PC-9 (cell line): ENCODE data around the gene NFATC1. TPM values are rescaled to one million over a fixed set of nuclear protein-coding genes. Genes with fewer than 3 reads are reported as not detected.

Experiments used
- BruUV-seq: library from RNA; stranded (reverse); fragments of 400-500 nt; replicated peaks from 2 replicates; lab custom pipeline; 2021; lab: Mats Ljungman, UMichigan
- CTCF ChIA-PET: fragments of 300-600 bp; sonication (Branson Sonifier 250); formaldehyde crosslinking; loops from one replicate; lab custom pipeline; 2022; ENCODE audit warnings: antibody characterized with exemption; lab: Charles Lee
- POLR2A ChIA-PET: fragments of 300-600 bp; sonication (Branson Sonifier 250); formaldehyde crosslinking; loops from one replicate; lab custom pipeline; 2022; ENCODE audit warnings: antibody characterized with exemption; ENCODE audit not compliant: unreplicated experiment; lab: Charles Lee
- DNase-seq, 2 experiments: peaks; one replicate each; pipeline versions ENCODE4 v3.0.0 to v3.0.0-alpha.2; 2015 to 2022; ENCODE audit warnings: mixed read lengths in 1 of 2
- H2AFZ ChIP-seq: fragments of 200-600 bp; sonication (generic); 2 replicates; pipeline ENCODE4 v1.8.1; 2017; ENCODE audit warnings: antibody characterized with exemption
- H3F3A ChIP-seq: fragments of 200-600 bp; sonication (generic); 2 replicates; pipeline ENCODE4 v1.8.1; 2017; ENCODE audit warnings: antibody characterized with exemption, mild to moderate bottlenecking, low read depth; ENCODE audit not compliant: insufficient read depth
- H3K27ac ChIP-seq: fragments of 200-600 bp; sonication (generic); 2 replicates; pipeline ENCODE4 v1.6.1; 2016; ENCODE audit warnings: mixed run types
- H3K27me3 ChIP-seq: fragments of 200-600 bp; sonication (generic); 2 replicates; pipeline ENCODE4 v1.6.1; 2016; ENCODE audit warnings: low read depth, mixed run types; ENCODE audit not compliant: insufficient read depth
- H3K36me3 ChIP-seq: fragments of 200-600 bp; sonication (generic); 2 replicates; pipeline ENCODE4 v1.6.1; 2016; ENCODE audit warnings: low read depth, mixed run types
- H3K4me1 ChIP-seq: fragments of 200-600 bp; sonication (generic); replicated peaks from 2 replicates; pipeline ENCODE4 v1.6.1; 2016; ENCODE audit warnings: mixed run types; ENCODE audit not compliant: insufficient read depth
- H3K4me2 ChIP-seq: fragments of 200-600 bp; sonication (generic); 2 replicates; pipeline ENCODE4 v1.6.1; 2017; ENCODE audit warnings: mixed run types
- H3K4me3 ChIP-seq: fragments of 200-600 bp; sonication (generic); 2 replicates; pipeline ENCODE4 v1.6.1; 2016; ENCODE audit warnings: mixed run types
- H3K79me2 ChIP-seq: fragments of 200-600 bp; sonication (generic); 2 replicates; pipeline ENCODE4 v1.6.1; 2017; ENCODE audit warnings: low read depth, mixed run types
- H3K9me2 ChIP-seq: fragments of 200-600 bp; sonication (generic); 2 replicates; pipeline ENCODE4 v1.8.1; 2017; ENCODE audit warnings: mild to moderate bottlenecking; ENCODE audit not compliant: insufficient read depth
- H3K9me3 ChIP-seq: fragments of 200-600 bp; sonication (generic); 2 replicates; pipeline ENCODE4 v1.8.1; 2016; ENCODE audit warnings: low read depth; ENCODE audit not compliant: insufficient read depth
- H4K20me1 ChIP-seq: fragments of 200-600 bp; sonication (generic); 2 replicates; pipeline ENCODE4 v1.8.1; 2017; ENCODE audit not compliant: insufficient read depth
- EZH2 ChIP-seq: fragments of 200-600 bp; sonication (generic); IDR thresholded peaks from 2 replicates; pipeline ENCODE4 v1.8.0; 2017; ENCODE audit warnings: antibody characterized with exemption, low read depth
- intact Hi-C: fragments of 100-400 bp; cut with micrococcal nuclease; formaldehyde crosslinking; loops from one replicate; pipeline ENCODE4 v1.10.0; 2022; ENCODE audit not compliant: unreplicated experiment
- total RNA-seq: library from RNA; stranded (reverse); gene quantifications from 2 replicates; pipeline ENCODE4 v1.2.3, GENCODE V29; 2021
- TF ChIP-seq, protein P1 (sequence below): fragments of 200-600 bp; sonication (generic); conservative IDR thresholded peaks from 2 replicates; pipeline ENCODE4 v1.6.1; 2017; ENCODE audit warnings: mixed run types, antibody characterized with exemption, mild to moderate bottlenecking, moderate library complexity

NFATC1 gene
- total RNA-seq, 1 experiment from 2014 or later = 2.6 TPM

DNA sequence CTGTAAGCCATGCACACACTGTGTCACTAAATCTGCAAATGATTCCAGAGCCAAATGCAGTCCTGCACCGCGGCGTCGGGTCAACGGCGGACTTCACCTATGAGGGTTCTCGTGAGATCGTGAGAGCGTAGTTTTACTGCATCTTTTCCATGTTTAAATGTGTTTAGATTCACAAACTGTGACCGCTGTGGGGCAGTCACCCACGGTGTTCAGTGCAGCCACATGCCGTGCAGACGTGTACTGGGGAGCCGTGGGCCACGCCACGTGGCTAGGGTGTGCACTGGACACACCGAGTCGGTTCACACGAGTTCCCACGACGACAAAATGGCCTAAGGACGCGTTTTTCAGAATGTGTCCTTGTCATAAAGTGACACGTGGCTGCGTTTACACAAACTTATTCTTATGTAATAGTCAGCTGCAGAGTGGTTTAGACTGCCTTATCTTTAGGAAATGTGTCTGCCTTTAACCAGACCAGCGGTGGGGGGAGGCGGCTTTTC, 34.1 kb downstream of the NFATC1 start:
- no TSS peak for BruUV-seq
- Histone ChIP-seq H3K9me2 (no peaks in the 10 kb centered on the region), H3K27me3 (peaks cover 3% of the 10 kb centered on the region), H3K4me1 (no peaks in the 10 kb centered on the region), H3F3A (no peaks in the 10 kb centered on the region), H3K4me2 (no peak overlapping the region), H3K9me3 (no peaks in the 10 kb centered on the region), H2AFZ (no peak overlapping the region), H3K27ac (no peak overlapping the region), H4K20me1 (no peaks in the 10 kb centered on the region), H3K79me2 (no peaks in the 10 kb centered on the region), H3K36me3 (no peaks in the 10 kb centered on the region), H3K4me3 (no peak overlapping the region)
- TF ChIP-seq EZH2 = no peak
- TF ChIP-seq, protein P1, sequence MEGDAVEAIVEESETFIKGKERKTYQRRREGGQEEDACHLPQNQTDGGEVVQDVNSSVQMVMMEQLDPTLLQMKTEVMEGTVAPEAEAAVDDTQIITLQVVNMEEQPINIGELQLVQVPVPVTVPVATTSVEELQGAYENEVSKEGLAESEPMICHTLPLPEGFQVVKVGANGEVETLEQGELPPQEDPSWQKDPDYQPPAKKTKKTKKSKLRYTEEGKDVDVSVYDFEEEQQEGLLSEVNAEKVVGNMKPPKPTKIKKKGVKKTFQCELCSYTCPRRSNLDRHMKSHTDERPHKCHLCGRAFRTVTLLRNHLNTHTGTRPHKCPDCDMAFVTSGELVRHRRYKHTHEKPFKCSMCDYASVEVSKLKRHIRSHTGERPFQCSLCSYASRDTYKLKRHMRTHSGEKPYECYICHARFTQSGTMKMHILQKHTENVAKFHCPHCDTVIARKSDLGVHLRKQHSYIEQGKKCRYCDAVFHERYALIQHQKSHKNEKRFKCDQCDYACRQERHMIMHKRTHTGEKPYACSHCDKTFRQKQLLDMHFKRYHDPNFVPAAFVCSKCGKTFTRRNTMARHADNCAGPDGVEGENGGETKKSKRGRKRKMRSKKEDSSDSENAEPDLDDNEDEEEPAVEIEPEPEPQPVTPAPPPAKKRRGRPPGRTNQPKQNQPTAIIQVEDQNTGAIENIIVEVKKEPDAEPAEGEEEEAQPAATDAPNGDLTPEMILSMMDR = no peak
- DNase-seq = no peak
- ChIA-PET CTCF (no interaction called here), POLR2A (no interaction called here)
- intact Hi-C loops = no loop called here

- Histone ChIP-seq H3K4me3 (no peak overlapping the region), H3K27me3 (peaks cover 8% of the 10 kb centered on the region), H4K20me1 (no peaks in the 10 kb centered on the region), H3K79me2 (no peaks in the 10 kb centered on the region), H3K9me3 (no peaks in the 10 kb centered on the region), H3K4me2 (no peak overlapping the region), H3K36me3 (no peaks in the 10 kb centered on the region), H3K4me1 (no peaks in the 10 kb centered on the region), H2AFZ (no peak overlapping the region), H3F3A (no peaks in the 10 kb centered on the region), H3K9me2 (no peaks in the 10 kb centered on the region), H3K27ac (no peak overlapping the region)
- no peak for DNase-seq
- ChIA-PET POLR2A (no interaction called here), CTCF (no interaction called here)
- no peak for TF ChIP-seq EZH2
- TF ChIP-seq, protein P1 = no peak
- BruUV-seq = no TSS peak
- intact Hi-C loops = no loop called here
Observed at GRCh38 chr18:79432376-79433120, 36.8 kb downstream of the NFATC1 start.

DNA sequence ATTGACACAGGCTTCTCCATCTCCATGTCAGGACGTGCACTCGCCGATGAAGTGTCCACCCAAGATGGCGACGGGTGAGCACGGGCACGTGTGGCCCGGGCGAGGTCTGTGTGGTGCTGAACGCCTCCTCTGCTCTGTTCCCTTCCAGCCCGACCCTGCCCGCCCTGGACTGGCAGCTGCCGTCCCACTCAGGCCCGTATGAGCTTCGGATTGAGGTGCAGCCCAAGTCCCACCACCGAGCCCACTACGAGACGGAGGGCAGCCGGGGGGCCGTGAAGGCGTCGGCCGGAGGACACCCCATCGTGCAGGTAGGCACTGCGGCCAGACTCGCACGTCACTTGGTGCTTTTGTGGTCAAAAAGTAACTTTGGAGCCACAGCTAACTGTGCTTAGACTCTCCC, 37.7 kb downstream of the NFATC1 start:
- no peak for TF ChIP-seq EZH2
- TF ChIP-seq, protein P1 = no peak
- Histone ChIP-seq H3K4me2 (no peak overlapping the region), H3K4me1 (no peaks in the 10 kb centered on the region), H3K27me3 (peaks cover 8% of the 10 kb centered on the region), H3K27ac (no peak overlapping the region), H4K20me1 (no peaks in the 10 kb centered on the region), H3K9me2 (no peaks in the 10 kb centered on the region), H3F3A (no peaks in the 10 kb centered on the region), H3K9me3 (no peaks in the 10 kb centered on the region), H3K79me2 (no peaks in the 10 kb centered on the region), H3K36me3 (no peaks in the 10 kb centered on the region), H3K4me3 (no peak overlapping the region), H2AFZ (no peak overlapping the region)
- no TSS peak for BruUV-seq
- no peak for DNase-seq
- ChIA-PET POLR2A (no interaction called here), CTCF (no interaction called here)
- intact Hi-C loops = no loop called here
